Adrenal gland (tissue), 5 donors: ENCODE measurements around the gene TSPO.

Experiments used
- POLR2A ChIP-seq, 2 donors: fragments of 450-650 bp; IDR thresholded peaks; one replicate each; pipeline ENCODE4 v1.6.1; 2017; ENCODE audit warnings: antibody characterized with exemption in 2 of 2, mild to moderate bottlenecking in 2 of 2, moderate library complexity in 1 of 2
- TF ChIP-seq, protein P1 (sequence below), 6 experiments: fragments of 450-650 bp in 4 of 6; fragments of 200-600 bp in 2 of 6; sonication (generic) in 1 of 6; IDR thresholded peaks; 1 replicate in 5 of 6; 2 replicates in 1 of 6; pipeline versions ENCODE4 v1.5.1 to v1.8.0; 2016 to 2021; ENCODE audit warnings: antibody characterized with exemption in 6 of 6, mild to moderate bottlenecking in 2 of 6, moderate library complexity in 1 of 6
- donor health status: DM: no; HTN: no; CAD: no.

DNA sequence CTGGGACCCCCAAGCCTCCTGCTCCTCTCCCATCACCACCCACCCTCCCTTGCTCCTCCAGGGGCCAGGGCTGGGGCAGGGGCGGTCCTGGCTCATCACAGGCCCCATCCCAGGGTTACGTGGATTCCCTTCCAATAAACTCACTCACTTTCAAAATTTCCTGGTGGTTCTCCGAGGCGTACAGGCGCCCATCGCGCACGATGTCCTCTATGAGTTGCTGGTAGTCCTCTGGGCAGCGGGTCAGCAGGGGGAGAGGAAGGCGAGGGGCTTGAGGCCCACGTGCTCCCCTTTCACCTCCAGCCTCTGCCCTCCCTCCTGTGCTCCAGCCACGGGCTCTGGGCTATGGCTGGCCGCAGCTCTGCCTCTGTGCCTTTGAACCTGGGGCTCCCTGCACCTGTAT lies 56.0 kb downstream of the TSPO start:
- TF ChIP-seq POLR2A (IDR thresholded peaks at IDR 0.05): no peak
- TF ChIP-seq, protein P1, sequence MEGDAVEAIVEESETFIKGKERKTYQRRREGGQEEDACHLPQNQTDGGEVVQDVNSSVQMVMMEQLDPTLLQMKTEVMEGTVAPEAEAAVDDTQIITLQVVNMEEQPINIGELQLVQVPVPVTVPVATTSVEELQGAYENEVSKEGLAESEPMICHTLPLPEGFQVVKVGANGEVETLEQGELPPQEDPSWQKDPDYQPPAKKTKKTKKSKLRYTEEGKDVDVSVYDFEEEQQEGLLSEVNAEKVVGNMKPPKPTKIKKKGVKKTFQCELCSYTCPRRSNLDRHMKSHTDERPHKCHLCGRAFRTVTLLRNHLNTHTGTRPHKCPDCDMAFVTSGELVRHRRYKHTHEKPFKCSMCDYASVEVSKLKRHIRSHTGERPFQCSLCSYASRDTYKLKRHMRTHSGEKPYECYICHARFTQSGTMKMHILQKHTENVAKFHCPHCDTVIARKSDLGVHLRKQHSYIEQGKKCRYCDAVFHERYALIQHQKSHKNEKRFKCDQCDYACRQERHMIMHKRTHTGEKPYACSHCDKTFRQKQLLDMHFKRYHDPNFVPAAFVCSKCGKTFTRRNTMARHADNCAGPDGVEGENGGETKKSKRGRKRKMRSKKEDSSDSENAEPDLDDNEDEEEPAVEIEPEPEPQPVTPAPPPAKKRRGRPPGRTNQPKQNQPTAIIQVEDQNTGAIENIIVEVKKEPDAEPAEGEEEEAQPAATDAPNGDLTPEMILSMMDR (IDR thresholded peaks at IDR 0.05): no peak
